OCI-LY1 (cell line): ENCODE data around the gene ANKH.

ENCODE experiments used
- H2AFZ ChIP-seq: fragments of 200-600 bp; sonication (generic), shearing (Covaris generic); 2 replicates; pipeline ENCODE4 v1.6.0; 2014; ENCODE audit warnings: antibody characterized with exemption, mild to moderate bottlenecking, low read length
- H3F3A ChIP-seq: fragments of 200-600 bp; sonication (generic), shearing (Covaris generic); 2 replicates; pipeline ENCODE4 v1.6.0; 2014; ENCODE audit warnings: mild to moderate bottlenecking, antibody characterized with exemption, low read length, moderate library complexity; ENCODE audit not compliant: insufficient read depth
- H3K27ac ChIP-seq: fragments of 200-600 bp; sonication (generic); 2 replicates; pipeline ENCODE4 v1.5.1; 2014; ENCODE audit warnings: low read length, mixed run types, mild to moderate bottlenecking, low read depth; ENCODE audit not compliant: poor library complexity, severe bottlenecking
- H3K27me3 ChIP-seq: fragments of 200-600 bp; sonication (generic); 2 replicates; pipeline ENCODE4 v1.6.0; 2014; ENCODE audit warnings: antibody characterized with exemption, mild to moderate bottlenecking, low read length, moderate library complexity; ENCODE audit not compliant: insufficient read depth
- H3K36me3 ChIP-seq: fragments of 200-600 bp; sonication (generic); 2 replicates; pipeline ENCODE4 v1.6.1; 2014; ENCODE audit warnings: mild to moderate bottlenecking, antibody characterized with exemption, low read length, moderate library complexity, mixed read lengths; ENCODE audit not compliant: insufficient read depth
- H3K4me1 ChIP-seq: fragments of 200-600 bp; sonication (generic); 2 replicates; pipeline ENCODE4 v1.5.1; 2014; ENCODE audit warnings: mild to moderate bottlenecking, low read length, moderate library complexity; ENCODE audit not compliant: insufficient read depth, severe bottlenecking
- H3K4me2 ChIP-seq: fragments of 200-600 bp; sonication (generic), shearing (Covaris generic); 2 replicates; pipeline ENCODE4 v1.6.1; 2014; ENCODE audit warnings: low read length
- H3K4me3 ChIP-seq: fragments of 200-600 bp; sonication (generic); 2 replicates; pipeline ENCODE4 v1.5.1; 2014; ENCODE audit warnings: low read length, low read depth, mild to moderate bottlenecking, mixed read lengths; ENCODE audit not compliant: poor library complexity, severe bottlenecking
- H3K79me2 ChIP-seq: fragments of 200-600 bp; shearing (Covaris generic); 2 replicates; pipeline ENCODE4 v1.6.1; 2016; ENCODE audit warnings: mixed run types, low read length, mixed read lengths; ENCODE audit not compliant: insufficient read depth
- H3K9ac ChIP-seq: fragments of 200-600 bp; sonication (generic), shearing (Covaris generic); 2 replicates; pipeline ENCODE4 v1.6.1; 2014; ENCODE audit warnings: mild to moderate bottlenecking, low read length, mixed read lengths
- H3K9me2 ChIP-seq: fragments of 200-600 bp; sonication (generic), shearing (Covaris generic); 2 replicates; pipeline ENCODE4 v1.6.1; 2014; ENCODE audit warnings: low read depth, mild to moderate bottlenecking, low read length, mixed read lengths
- H3K9me3 ChIP-seq: fragments of 200-600 bp; shearing (Covaris generic); 2 replicates; pipeline ENCODE4 v1.6.1; 2014; ENCODE audit warnings: low read length, mixed read lengths
- H4K20me1 ChIP-seq: fragments of 200-600 bp; sonication (generic), shearing (Covaris generic); 2 replicates; pipeline ENCODE4 v1.6.0; 2016; ENCODE audit warnings: mild to moderate bottlenecking, low read length; ENCODE audit not compliant: insufficient read depth
- CTCF ChIP-seq: fragments of 200-600 bp; sonication (generic), shearing (Covaris generic); IDR thresholded peaks from 2 replicates; pipeline ENCODE4 v1.5.1; 2017; ENCODE audit warnings: mild to moderate bottlenecking, antibody characterized with exemption, low read length, moderate library complexity, mixed read lengths
- EZH2 ChIP-seq: fragments of 200-600 bp; sonication (generic), shearing (Covaris generic); IDR thresholded peaks from 2 replicates; pipeline ENCODE4 v1.8.0; 2017; ENCODE audit warnings: borderline replicate concordance, mixed run types, mild to moderate bottlenecking, antibody characterized with exemption, low read length, moderate library complexity, mixed read lengths

Gene ANKH

DNA sequence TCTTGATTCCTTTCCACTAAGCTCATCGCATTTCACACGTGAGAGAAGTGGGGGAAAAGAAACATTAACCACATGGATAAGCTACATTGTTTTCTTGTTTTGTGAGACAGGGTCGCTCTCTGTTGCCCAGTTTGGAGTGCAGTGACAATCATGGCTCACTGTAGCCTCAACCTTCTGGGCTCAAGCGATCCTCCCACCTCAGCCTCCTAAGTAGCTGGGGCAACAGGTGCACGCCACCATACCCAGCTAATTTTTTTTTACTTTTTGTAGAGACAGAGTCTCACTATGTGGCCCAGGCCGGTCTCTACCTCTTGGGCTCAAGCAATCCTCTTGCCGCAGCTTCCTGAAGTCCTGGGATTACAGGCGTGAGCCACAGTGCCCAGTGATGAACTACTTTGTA, 204.3 kb downstream of the ANKH start:
- H3K4me3 ChIP-seq, result peak overlapping the region; percentile 77
- H4K20me1 ChIP-seq, result no peaks in the 10 kb centered on the region
- H3K9me3 ChIP-seq, result no peaks in the 10 kb centered on the region
- H3K4me1 ChIP-seq, result peaks cover 76% of the 10 kb centered on the region
- peak overlapping the region; percentile 84 for H3K4me2 ChIP-seq
- peaks cover 24% of the 10 kb centered on the region for H3K36me3 ChIP-seq
- H3K27me3 ChIP-seq, result no peaks in the 10 kb centered on the region
- H3F3A ChIP-seq, result no peaks in the 10 kb centered on the region
- peak overlapping the region; percentile 61 for H3K27ac ChIP-seq
- H3K9ac ChIP-seq, result no peak overlapping the region
- H3K79me2 ChIP-seq, result peaks cover 53% of the 10 kb centered on the region
- TF ChIP-seq EZH2 (no peak), CTCF (no peak)
- no peak overlapping the region for H2AFZ ChIP-seq
- no peaks in the 10 kb centered on the region for H3K9me2 ChIP-seq

DNA sequence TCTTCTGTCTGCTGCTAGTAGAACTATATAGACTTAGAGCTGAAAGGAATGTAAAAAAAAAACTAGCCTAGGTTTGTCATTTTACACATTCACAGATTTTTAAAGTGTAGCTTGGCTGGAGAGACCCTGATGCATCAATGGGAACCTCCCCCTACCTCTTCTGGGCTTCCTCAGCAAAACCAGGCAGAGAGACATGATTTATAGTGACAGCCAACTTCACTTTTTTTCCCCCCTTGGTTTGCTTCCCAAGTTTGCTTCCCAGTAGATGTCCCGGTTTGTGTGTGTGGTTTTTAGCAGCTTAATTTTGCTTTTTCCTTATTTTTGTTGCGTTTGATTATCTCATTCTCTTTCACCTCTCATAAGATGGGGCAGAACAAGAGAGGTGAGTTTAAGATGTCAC, 205.2 kb downstream of the ANKH start:
- Histone ChIP-seq H3F3A (no peaks in the 10 kb centered on the region), H3K4me1 (peaks cover 67% of the 10 kb centered on the region), H4K20me1 (no peaks in the 10 kb centered on the region), H2AFZ (no peak overlapping the region), H3K9ac (peak overlapping the region; percentile 13; the same call in 1 of the 2 replicates), H3K27me3 (no peaks in the 10 kb centered on the region), H3K36me3 (peaks cover 24% of the 10 kb centered on the region), H3K4me2 (peak overlapping the region; percentile 84), H3K9me2 (no peaks in the 10 kb centered on the region), H3K79me2 (peaks cover 43% of the 10 kb centered on the region), H3K4me3 (peak overlapping the region; percentile 77), H3K27ac (peak overlapping the region; percentile 61), H3K9me3 (no peaks in the 10 kb centered on the region)
- TF ChIP-seq CTCF, result no peak
- no peak for TF ChIP-seq EZH2

GRCh38 chr5:14665949-14666348, 205.6 kb downstream of the ANKH start:
- Histone ChIP-seq H3K79me2 (peaks cover 39% of the 10 kb centered on the region), H3K4me2 (peak overlapping the region; percentile 84), H3K9me2 (no peaks in the 10 kb centered on the region), H2AFZ (no peak overlapping the region), H3K27ac (peak overlapping the region; percentile 61), H3K4me3 (peak overlapping the region; percentile 77), H3K27me3 (no peaks in the 10 kb centered on the region), H3K4me1 (peaks cover 63% of the 10 kb centered on the region), H3K9me3 (no peaks in the 10 kb centered on the region), H3K9ac (peak overlapping the region; percentile 91; the same call in 1 of the 2 replicates), H3F3A (no peaks in the 10 kb centered on the region), H3K36me3 (peaks cover 24% of the 10 kb centered on the region), H4K20me1 (no peaks in the 10 kb centered on the region)
- TF ChIP-seq CTCF (no peak), EZH2 (no peak)
